ENCODE data around the gene PRKAG2.

Gene PRKAG2

DNA sequence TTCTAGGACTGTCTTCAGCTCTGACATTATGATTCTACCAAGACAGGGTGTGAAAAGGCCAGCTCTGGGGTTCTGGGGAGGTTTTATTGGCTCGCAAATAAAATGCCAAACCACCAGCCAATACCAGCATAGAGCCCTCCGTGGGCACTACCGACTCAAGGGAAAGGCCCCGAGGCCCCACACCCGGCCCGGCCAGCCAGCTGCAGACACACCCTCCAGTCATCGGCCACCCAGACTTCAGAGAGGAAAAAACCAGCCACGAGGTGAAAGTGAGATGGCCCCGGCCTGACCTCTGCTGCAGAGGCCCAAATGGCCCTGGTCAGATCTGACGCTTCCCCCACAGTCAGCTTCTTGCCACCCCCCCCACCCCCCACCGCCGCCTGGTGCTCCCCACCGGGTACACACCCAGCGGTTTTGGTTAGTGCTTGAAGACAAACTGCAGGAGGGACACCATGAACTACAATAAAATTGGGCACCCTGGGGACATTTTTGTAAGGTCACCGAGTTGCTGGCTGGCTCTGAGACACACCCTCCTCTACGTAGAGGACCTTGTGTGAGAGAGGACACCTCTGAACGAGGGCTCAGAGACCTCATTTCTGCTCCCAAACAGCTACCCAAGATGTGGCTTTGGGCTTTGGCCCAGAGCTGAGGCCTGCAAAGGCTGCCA lies 79.9 kb downstream of the PRKAG2 start:
- no peaks in the 10 kb centered on the region for H3K36me3 ChIP-seq (ENCODE audit: insufficient read depth, low read length)
- no peaks in the 10 kb centered on the region for H3K9me3 ChIP-seq (ENCODE audit: low read length)
- H3K4me1 ChIP-seq (ENCODE audit: insufficient read depth, low read length, severe bottlenecking): no peaks in the 10 kb centered on the region
- no peaks in the 10 kb centered on the region for H3F3A ChIP-seq (ENCODE audit: insufficient read depth, low read length)
- H3K9me2 ChIP-seq (ENCODE audit: low read depth, low read length): no peaks in the 10 kb centered on the region
- TF ChIP-seq, protein P1, sequence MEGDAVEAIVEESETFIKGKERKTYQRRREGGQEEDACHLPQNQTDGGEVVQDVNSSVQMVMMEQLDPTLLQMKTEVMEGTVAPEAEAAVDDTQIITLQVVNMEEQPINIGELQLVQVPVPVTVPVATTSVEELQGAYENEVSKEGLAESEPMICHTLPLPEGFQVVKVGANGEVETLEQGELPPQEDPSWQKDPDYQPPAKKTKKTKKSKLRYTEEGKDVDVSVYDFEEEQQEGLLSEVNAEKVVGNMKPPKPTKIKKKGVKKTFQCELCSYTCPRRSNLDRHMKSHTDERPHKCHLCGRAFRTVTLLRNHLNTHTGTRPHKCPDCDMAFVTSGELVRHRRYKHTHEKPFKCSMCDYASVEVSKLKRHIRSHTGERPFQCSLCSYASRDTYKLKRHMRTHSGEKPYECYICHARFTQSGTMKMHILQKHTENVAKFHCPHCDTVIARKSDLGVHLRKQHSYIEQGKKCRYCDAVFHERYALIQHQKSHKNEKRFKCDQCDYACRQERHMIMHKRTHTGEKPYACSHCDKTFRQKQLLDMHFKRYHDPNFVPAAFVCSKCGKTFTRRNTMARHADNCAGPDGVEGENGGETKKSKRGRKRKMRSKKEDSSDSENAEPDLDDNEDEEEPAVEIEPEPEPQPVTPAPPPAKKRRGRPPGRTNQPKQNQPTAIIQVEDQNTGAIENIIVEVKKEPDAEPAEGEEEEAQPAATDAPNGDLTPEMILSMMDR (IDR thresholded peaks at IDR 0.05; ENCODE audit: low read length): no peak
- no peak for TF ChIP-seq EZH2 (IDR thresholded peaks at IDR 0.05; ENCODE audit: borderline replicate concordance, low read length)
- H3K79me2 ChIP-seq (ENCODE audit: insufficient read depth, low read length): no peaks in the 10 kb centered on the region
- H3K9ac ChIP-seq (ENCODE audit: low read length): no peak overlapping the region
- H3K4me2 ChIP-seq (ENCODE audit: low read length): no peak overlapping the region
- H3K27ac ChIP-seq (ENCODE audit: low read depth, low read length, poor library complexity, severe bottlenecking): no peak overlapping the region
- H3K4me3 ChIP-seq (ENCODE audit: low read depth, low read length, poor library complexity, severe bottlenecking): no peak overlapping the region
- H4K20me1 ChIP-seq (ENCODE audit: insufficient read depth, low read length): no peaks in the 10 kb centered on the region
- H3K27me3 ChIP-seq (ENCODE audit: insufficient read depth, low read length): peaks cover 8% of the 10 kb centered on the region; the same call in 1 of the 2 replicates
- H2AFZ ChIP-seq (ENCODE audit: low read length): no peak overlapping the region

DNA sequence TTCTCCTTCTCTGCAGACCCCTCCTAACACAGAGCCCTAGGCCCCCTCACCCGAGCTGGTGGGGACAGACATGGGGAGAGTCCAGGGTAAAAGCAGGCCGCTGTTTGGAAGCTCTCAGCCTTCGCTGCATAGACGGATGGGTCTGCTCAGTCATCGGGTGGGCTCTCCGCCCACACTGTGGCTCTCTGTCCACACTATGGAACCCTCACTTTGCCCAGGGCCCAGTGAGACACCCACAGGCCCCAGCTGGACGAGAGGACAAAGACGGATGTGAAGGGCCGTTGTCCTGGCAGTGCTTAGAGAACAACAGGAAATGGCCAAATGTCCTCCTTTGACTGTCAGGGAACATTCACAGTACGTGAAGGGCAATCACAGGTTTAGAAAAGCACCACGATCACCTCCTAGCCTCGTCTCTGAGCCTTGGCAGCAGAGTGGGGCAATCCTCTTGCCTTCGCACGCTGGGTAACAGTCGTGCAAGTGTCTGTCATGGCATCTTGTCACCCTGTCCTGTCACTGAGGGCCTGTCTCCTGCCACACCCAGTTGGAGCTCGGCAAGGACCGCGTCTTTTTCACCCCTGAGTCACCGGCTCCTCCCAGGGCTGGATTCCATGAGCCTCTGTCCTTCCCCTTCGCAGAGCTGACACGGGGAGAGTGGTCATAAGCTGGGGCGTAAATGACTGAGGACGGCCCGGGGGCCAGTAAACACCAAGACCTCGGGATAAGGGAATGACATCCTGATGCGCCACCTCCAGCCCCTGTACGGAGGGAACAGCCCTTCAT lies 80.6 kb downstream of the PRKAG2 start:
- Histone ChIP-seq H3K9me2 (ENCODE audit: low read depth, low read length) (no peaks in the 10 kb centered on the region), H3K36me3 (ENCODE audit: insufficient read depth, low read length) (no peaks in the 10 kb centered on the region), H3K27ac (ENCODE audit: low read depth, low read length, poor library complexity, severe bottlenecking) (no peak overlapping the region), H3K9ac (ENCODE audit: low read length) (no peak overlapping the region), H3K4me3 (ENCODE audit: low read depth, low read length, poor library complexity, severe bottlenecking) (no peak overlapping the region), H3K4me1 (ENCODE audit: insufficient read depth, low read length, severe bottlenecking) (no peaks in the 10 kb centered on the region), H4K20me1 (ENCODE audit: insufficient read depth, low read length) (no peaks in the 10 kb centered on the region), H3K27me3 (ENCODE audit: insufficient read depth, low read length) (peaks cover 4% of the 10 kb centered on the region; the same call in 1 of the 2 replicates), H3K9me3 (ENCODE audit: low read length) (no peaks in the 10 kb centered on the region), H3K4me2 (ENCODE audit: low read length) (no peak overlapping the region), H2AFZ (ENCODE audit: low read length) (no peak overlapping the region), H3F3A (ENCODE audit: insufficient read depth, low read length) (no peaks in the 10 kb centered on the region), H3K79me2 (ENCODE audit: insufficient read depth, low read length) (no peaks in the 10 kb centered on the region)
- no peak for TF ChIP-seq EZH2 (IDR thresholded peaks at IDR 0.05; ENCODE audit: borderline replicate concordance, low read length)
- TF ChIP-seq, protein P1 (IDR thresholded peaks at IDR 0.05; ENCODE audit: low read length): no peak

DNA sequence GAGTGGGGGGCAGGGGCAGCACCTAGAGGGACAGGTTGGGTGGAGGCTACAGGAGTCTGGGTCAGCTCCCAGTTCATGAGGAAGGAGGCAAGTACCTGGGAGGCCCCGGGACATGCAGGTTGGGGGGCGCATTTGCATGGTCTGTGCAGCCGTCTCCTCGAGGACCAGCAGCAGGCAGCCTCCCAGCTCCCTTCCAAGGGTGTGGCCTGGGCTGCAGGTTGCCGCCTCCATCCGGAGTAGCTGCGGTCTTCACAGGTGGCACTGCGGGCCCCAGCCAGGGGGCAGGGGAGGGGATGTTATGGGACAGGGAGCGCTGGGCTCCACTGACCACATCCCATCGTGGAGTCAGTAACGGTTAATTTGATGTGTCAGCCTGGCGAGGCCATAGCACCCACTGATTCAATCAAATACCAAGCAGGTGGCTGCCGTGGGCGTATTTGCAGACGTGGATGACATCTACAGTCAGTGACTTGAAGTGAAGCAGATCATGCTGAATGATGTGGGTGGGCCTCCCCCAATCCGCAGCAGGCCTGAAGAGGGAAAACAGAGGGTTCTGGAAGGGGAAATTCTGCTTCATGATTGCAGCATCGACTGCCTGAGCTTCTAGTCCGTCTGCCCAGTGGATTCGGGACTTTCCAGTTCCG lies 81.6 kb downstream of the PRKAG2 start:
- Histone ChIP-seq H3K4me3 (ENCODE audit: low read depth, low read length, poor library complexity, severe bottlenecking) (no peak overlapping the region), H3K27me3 (ENCODE audit: insufficient read depth, low read length) (no peaks in the 10 kb centered on the region; the same call in 1 of the 2 replicates), H3K9ac (ENCODE audit: low read length) (no peak overlapping the region), H3K9me3 (ENCODE audit: low read length) (no peaks in the 10 kb centered on the region), H3K79me2 (ENCODE audit: insufficient read depth, low read length) (no peaks in the 10 kb centered on the region), H3F3A (ENCODE audit: insufficient read depth, low read length) (no peaks in the 10 kb centered on the region), H4K20me1 (ENCODE audit: insufficient read depth, low read length) (no peaks in the 10 kb centered on the region), H2AFZ (ENCODE audit: low read length) (no peak overlapping the region), H3K4me2 (ENCODE audit: low read length) (no peak overlapping the region), H3K27ac (ENCODE audit: low read depth, low read length, poor library complexity, severe bottlenecking) (no peak overlapping the region), H3K4me1 (ENCODE audit: insufficient read depth, low read length, severe bottlenecking) (no peaks in the 10 kb centered on the region), H3K36me3 (ENCODE audit: insufficient read depth, low read length) (no peaks in the 10 kb centered on the region), H3K9me2 (ENCODE audit: low read depth, low read length) (no peaks in the 10 kb centered on the region)
- TF ChIP-seq, protein P1 (IDR thresholded peaks at IDR 0.05; ENCODE audit: low read length): no peak
- TF ChIP-seq EZH2 (IDR thresholded peaks at IDR 0.05; ENCODE audit: borderline replicate concordance, low read length): no peak

All from OCI-LY1 (cell line).